Glomerular endothelial cell (primary cell): ENCODE measurements around the gene C12orf75. TPM values are rescaled to one million over a fixed set of nuclear protein-coding genes. Genes with fewer than 3 reads are reported as not detected.
"Not testable (repeated sequence)": the region's sequence is repeated elsewhere in the genome, so short reads cannot be mapped to it uniquely, and the experiment has no call there.

Experiments used
- DNase-seq: peaks from one replicate; pipeline ENCODE4 v3.0.0-alpha.2; 2011; ENCODE audit warnings: low read depth, low spot score; ENCODE audit errors: extremely low read depth
- total RNA-seq: library from RNA; depleted of rRNA; stranded (reverse); fragments of >200 nt; gene quantifications from 2 replicates; pipeline ENCODE4 v1.2.3, GENCODE V29; 2015

The C12orf75 gene
- total RNA-seq, 1 donor from 2014 or later = 81.8 TPM

DNA sequence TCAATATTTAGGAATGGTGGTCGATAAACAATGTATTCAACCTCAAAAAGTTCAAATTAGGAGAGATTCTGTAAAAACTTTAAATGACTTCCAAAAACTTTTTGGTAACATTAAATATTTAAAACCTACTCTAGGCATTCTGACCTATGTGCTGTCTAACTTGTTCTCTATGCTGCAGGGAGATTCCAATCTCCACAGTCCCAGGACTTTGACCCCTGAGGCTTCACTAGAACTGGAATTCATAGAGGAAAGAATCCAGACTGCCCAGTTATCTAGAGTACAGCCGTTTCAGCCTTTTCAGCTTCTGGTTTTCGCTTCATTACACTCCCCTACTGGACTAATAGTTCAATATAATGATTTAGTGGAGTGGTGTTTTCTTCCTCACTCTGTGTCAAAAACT, 21.1 kb upstream of the C12orf75 start:
- DNase-seq = not testable (repeated sequence)

DNA sequence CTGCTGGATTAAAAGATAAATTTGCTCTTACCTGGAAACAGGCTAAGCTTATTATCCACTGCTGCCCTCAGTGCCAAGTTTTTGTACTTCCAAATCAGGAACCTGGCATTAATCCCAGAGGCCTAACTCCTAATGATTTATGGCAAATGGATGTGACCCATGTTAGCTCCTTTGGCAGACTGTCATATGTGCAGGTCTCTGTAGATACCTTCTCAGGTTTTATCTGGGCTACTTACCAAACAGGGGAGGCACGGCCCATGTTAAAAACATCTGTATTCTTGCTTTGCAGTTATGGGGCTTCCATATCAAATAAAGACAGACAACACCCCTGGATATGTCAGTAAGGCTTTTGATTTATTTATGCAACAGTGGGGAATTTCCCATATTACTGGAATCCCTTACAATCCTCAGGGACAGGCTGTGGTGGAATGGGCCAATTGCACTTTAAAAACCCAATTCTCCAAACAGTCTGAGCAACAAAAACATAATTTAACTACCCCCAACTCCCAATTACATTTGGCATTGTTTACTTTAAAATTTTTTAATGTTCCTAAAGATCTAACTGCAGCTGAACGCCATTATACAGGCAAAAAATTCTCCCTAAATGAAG, 19.9 kb upstream of the C12orf75 start:
- DNase-seq = not testable (repeated sequence)

DNA sequence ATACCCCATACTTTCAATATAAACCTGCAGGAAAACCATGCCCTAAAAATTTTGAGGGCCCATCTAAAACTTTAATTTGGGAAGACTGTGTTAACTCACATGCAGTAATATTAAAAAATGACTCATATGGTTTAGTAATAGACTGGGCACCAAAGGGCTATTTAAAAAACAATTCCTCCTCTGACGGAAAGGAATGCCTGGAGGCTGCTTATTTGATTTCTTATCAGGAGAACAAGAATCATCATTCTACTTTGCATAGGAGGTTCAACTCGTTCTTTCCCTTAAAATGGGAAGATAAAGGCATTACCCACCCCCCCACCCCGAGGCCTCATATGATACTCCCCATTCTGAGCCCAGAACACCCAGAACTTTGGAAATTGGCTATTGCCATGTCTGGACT, 18.6 kb upstream of the C12orf75 start:
- not testable (repeated sequence) for DNase-seq

DNA sequence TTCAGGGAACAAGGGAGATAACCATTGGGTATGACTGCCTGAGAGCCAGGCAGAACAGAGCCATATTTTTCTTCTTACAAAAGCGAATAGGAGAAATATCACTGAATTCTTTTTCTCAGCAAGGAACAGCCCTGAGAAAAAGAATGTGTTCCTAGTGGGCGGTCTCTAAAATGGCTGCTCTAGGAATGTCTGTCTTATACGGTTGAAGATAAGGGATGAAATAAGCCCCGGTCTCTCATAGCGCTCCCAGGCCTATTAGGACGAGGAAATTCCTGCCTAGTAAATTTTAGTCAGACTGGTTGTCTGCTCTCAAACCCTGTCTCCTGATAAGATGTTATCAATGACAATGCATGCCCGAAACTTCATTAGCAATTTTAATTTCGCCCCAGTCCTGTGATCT, 16.7 kb upstream of the C12orf75 start:
- DNase-seq = not testable (repeated sequence)

DNA sequence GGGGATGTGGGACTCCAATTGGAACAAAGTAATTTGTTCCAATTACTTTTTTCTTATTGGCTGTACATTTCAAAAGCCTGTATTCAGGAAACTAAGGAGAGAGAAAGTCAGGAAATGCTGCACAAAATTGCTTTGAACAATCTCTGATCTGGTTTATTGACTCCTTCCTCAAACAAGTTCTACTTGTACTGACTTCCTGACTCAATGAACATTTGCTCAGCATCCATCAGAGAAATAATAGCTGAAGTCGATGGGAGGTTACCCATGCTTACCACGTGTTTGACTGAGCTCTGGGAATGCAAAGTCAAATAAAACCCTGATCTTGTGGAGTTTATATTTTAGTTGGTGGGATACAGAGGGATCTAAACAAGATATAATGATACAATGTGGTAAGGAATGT, 15.4 kb upstream of the C12orf75 start:
- DNase-seq = no peak

DNA sequence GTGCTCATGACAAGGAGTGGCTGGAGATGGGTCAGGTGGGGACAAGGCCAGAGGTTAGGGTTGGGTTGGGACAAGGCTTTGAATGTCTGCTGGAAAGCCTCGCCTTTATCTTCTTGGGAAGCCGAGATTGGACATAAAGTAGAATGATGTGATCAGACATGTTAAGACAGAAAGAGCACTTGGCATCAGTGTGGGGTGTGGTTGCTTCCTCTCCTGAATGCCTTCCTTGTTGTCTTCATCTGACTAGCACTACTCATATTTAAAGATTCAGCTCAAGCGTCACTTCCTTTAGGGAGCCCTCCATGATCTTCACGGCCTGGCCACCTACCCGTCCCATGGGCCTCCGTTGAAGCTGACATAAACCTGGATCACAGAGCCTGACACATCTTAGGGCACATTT, 14.8 kb upstream of the C12orf75 start:
- DNase-seq = no peak

DNA sequence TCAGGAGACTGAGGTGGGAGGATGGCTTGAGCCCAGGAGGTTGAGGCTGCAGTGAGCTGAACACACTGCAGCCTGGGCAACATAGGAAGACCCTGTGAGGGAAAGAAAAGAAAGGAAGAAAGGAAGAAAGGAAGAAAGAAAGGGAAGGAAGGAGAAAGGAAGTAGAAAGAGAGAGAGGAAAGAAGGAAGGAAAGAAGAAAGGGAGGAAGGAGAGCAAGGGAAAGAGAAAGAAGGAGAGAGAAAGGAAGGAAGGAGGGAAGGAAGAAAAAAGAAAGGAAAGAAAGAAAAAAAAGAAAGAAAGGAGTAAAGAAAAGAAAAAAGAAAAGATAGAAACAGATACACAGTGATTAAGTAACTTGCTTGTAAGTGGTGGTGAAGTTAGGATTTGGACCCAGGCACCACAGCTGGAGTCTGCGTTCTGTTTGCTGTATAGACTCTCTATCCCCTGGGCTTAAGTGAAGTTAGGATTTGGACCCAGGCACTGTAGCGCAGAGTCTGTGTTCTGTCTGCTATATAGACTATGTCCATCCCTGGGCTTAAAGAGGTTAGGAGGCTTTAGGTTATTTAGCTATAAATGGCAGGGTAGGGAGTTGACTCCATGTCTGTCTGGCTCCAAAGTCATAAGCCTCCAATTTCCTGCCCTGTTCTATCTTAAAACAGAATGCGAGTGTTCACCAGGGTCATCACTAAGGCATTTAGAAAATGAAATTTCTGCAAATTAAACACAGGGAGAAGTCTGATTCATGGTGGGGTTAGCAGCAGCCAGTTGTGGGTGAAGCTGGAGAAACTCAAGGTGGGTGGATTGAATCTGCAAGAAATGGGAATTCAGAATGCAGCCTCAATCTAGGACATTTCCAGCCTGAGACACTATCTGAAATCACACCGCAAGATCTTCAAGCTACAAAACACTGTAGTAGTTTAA, 13.3 kb upstream of the C12orf75 start:
- DNase-seq = no peak

DNA sequence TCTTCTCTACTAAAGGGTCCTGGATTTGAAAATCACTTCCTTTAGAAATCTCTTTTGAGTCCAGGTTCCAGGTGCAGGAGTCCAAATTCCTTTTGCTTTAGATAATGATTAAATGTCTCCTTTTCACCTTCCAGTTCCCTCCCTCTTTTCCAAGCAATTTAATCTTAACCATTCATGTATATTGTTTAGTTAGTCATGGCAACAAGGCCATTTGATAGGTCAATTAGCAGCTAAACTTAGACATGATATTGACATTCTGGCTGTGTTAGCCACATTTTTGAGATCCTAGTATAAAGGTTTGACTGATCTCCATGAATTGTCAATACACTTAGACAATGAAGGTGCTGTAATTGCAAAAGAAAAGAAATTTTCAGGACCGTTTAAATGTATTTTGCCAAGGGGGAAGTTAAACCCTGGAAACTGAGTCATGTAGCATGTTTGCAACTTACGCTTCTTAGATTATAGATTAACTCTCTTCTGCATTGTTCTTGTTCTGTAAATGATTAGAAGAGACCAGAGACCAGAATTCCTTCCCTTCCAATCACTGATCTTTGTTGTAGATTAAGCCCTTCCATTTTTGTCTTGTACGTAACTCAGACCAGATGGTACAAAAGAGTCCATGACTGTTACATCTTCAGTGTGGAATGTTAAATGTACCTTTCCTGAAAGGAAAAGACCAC, 12.4 kb upstream of the C12orf75 start:
- no peak for DNase-seq

DNA sequence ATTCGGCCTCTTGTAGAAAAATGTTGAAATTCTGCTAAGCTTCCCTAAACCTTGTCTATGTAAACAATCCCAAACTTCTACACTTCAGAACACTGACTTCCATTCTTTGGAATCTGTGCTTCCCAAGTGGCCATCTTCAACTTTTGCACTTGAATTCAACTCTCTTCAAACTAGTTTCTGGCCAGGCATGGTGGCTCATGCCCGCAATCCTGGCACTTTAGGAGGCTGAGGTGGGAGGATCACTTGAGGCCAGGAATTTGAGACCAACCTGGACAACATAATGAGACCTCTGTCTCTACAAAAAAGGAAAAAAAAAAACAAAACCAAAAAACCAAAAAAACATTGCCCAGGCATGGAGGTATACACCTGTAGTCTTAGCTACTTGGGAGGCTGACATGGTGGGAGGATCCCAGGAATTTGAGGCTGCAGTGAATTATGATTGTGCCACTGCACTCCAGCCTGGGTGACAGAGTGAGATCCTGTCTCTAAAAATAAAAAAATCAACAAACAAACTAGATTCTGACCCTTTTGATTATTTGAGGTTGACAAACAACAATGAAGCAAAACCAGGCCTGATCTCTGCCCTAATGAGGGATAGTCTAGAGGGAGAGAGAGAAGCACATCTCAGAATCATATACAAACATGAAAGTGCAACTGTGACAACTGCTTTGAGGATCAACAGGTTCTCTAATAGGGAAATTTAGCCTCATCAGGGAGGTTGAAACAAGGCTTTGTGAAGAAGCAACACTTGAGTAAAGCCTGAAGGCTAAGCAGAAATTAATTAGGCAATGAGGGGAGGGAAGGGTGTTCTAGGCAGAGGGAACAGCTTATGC, 11.6 kb upstream of the C12orf75 start:
- DNase-seq = no peak

DNA sequence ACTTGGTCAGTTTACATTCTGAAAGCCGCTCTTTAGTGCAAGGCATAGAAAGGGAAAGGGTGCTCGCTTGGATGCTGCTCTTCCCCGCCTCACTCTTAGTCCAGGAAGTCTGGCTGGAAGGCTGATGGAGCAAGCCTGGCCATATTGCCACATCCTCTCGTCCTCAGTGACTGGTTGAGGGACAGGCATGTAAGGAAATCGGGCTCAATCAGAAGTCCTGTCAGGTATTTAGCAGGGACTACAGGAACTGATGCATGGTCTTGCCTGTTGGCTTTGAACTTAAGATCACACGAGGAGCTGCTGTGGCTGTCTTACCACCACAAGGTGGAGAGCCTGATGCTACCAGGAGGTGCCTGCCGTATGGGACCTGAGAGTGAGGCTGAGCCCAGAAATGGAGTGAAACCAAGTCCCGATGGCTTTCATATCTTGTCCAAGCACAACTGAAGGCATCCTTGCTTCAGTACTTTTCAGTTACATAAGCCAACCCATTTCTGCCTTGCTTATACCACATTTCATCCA, 10.7 kb upstream of the C12orf75 start:
- DNase-seq = no peak

DNA sequence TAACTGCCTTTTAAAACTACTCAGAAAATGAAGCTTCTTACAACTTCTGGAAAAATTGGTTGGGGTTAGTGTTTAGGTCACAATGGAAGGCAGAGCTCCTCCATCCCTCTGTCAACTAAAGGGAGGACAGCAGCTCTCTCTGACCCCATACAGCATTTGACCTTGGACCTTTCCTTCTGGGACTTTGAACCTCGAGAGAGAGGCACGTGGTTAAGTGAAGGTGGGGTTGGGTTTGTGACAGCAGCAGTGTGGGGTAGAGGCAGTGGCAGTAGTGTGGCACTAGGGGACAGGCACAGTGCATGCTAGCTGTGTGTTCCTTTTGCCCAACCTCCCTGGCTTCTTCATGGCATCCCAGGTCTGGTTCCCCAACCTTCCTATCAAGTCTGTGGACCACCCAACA, 9.4 kb upstream of the C12orf75 start:
- no peak for DNase-seq

DNA sequence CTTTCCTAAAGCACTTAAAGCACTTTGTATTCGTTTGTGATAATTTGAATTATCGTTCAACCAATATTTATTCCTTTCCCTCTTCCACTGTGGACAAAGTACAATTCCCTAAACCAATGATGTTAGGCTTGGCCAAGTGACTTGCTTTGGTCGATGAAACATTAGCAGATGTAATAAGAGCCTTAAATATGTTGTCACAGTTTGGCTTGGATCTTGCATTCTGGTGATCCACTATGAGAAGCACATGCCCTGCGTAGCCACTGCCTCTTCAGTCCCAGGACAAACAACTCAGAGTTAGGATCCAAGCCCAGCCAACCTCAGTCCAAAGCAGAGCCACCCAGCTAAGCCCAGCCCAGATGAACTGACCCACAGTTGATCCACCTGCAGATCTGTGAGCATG, 8.4 kb upstream of the C12orf75 start:
- DNase-seq = no peak

DNA sequence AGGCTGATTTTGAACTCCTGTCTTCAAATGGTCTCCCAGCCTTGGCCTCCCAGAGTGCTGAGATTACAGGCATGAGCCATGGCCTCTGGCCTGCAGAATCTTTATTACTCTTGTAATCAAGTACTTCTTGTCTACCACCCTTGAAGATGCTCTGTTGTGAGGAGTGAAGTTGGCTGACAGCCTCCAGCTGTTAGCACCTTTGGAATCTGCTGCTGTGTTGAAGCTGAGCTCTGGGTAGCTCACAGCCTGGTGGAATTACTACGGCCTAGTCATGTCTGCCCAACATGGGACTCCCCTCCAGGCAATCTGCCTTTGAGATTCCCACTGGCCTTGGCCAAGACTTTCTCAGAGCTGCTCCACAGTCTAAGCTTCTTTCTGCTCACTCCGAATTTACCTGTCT, 5.8 kb upstream of the C12orf75 start:
- DNase-seq = no peak

DNA sequence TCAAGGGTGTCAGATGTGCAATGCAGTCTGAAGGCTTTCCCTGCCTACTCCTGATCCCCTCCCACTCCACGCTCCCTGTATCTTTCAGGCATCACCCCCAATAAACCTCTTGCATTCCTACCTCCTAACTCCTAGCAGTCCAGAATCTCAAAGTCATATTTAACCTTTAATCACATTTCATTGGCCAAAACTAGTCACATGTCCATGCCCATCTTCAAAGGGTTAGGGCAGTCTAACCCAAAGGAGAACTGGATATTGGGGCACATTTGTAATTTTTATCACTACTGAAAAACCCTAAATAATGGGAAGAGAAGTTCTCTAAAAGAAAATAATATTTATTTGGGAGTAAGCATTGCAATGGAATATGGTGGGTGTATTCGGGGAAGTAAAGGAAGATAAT, 5.4 kb upstream of the C12orf75 start:
- DNase-seq = no peak

DNA sequence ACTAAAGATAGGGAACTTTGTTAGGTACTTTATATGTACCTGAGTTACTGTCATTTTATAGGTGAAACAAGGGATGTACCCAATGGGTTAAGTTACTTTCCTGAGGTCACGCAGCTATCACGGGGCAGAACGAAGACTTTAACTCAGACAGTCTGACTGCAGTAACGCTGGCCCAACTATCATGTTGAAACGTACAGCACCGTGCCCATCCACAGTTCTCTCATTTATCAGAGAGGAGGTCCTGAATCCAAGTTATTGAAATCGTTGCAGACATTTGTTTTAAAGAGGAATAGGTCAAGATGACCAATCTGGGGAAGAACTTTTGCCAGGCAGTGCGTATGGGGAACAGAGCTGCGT, 587 bp upstream of the C12orf75 start:
- no peak for DNase-seq

DNA sequence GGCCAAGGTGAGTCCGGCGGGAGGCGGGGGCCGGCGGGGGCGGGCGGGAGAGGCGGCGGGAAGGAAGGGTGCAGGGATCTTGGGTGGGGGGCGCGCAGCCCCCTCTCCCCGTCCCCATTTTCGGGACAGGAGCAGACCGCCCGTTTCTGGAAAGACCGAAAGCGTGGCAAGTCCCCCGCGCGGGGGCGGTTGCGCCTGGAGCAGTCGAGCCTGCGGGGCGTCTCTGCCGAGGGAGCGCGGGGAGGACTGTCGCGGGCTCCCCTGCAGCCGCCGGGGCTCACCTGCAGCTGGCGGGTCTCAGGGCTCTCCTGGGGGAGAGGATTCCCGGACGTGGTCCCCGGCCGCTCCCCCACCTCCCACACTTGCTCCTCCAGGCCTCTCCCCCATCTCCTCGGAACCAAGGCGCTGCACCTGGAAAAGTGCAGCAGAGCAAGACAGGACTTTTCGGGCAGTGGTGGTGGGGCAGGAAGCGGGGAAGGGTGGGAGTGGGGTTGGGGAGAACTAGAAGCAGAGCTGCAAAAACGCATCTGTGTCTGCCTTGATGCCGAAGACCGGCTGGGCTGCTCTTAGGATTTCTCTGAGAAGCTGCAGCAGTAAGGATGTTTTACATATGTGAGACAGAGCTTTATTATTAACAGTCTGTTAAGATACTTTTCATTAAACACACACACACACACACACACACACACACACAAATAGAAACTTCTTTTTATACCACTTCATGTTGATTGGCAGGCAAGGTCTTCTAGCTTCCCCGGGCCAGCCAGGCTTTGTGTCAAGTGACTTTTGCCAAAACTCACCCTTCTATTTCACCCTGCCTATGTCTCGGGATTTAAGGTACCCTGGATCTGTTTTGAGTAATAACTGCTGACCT, 677 bp downstream of the C12orf75 start:
- DNase-seq = no peak

DNA sequence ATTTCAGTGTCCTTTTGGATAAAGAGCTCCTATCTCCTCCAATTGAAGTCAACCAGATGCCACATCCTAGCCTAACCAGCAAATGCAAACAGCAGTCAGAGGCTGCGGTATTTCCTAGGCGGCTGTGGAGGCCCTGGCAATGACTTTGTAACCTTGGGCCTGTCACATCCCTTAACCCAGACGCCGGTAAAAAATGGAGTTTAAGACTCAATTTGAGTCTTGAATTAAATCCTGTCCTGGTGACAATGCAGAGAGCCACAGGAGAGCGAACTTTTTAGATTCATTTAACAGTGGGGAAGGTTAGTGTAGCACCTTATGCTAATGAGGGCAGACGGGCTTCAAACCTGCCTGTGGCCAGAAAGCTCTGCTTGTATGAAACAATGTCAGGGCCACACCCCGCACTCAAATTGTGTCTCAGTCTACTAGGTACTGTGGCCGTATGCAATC, 1.3 kb downstream of the C12orf75 start:
- DNase-seq = no peak

DNA sequence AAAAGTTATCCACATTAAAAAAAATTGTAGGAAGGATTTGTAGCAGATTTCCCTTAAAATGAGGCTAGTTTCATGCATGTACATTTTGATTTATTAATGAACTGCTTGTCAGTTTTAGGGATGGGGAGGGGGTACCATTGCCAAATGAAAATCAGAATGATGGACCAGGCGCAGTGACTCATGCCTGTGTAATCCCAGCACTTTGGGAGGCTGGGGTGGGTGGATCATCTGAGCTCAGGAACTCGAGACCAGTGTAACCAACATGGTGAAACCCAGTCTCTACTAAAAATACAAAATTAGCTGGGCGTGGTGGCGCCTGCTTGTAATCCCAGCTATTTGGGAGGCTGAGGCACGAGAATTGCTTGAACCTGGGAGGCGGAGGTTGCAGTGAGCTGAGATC, 1.8 kb downstream of the C12orf75 start:
- not testable (repeated sequence) for DNase-seq

DNA sequence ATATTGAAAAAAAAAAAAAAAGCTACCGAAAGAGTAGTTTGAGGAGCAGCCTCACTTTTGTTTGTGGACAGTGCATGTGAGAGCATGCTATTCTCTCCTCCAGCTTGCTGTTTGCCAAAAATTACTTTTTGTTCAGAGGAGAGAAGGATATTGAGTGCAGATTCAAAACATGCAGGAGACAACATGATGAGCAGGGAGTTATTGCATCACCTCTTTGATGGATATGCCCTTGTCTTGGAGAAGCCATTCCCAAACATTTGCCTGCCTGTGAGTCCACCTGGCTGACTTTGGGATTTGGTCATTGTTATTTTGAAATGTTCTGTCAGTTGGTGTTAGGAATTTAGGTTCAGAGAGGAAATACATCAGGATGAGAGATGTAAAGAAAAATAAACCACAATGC, 2.4 kb downstream of the C12orf75 start:
- no peak for DNase-seq

DNA sequence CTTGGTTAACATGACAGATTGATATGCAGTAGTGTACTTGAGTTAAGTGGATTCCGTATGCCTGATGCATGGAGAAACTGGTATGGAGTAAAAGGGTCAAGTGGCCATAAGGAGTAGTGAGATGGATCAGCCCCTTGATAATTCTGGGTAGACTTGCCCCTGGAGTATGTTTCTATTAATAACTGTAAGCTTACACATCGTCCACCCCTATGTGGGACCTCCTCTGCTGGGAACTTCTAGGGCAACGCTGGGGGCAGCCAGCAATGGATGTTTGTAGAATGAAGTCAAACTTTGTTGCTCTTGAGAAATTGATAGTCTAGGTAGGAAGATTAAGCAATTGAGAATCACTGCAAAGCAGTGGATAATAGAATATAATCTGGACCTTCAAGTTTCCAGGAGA, 3.5 kb downstream of the C12orf75 start:
- no peak for DNase-seq
